ENCODE data around the gene HUWE1. TPM values are rescaled to one million over a fixed set of nuclear protein-coding genes. Genes with fewer than 3 reads are reported as not detected.

Gene HUWE1
- total and polyA plus RNA-seq, 2 donors (not counting 1 experiment from before 2014, with no cell fraction given), result 45.2 to 210 TPM

- H3K27ac Mint-ChIP-seq, result no peak overlapping the region
- H3K4me3 Mint-ChIP-seq, result no peak overlapping the region
- CTCF ChIA-PET, result no interaction called here
These were observed 124.6 kb downstream of the HUWE1 start for GRCh38 chrX:53561912-53562311.

GRCh38 chrX:53558646-53559045 is 127.9 kb downstream of the HUWE1 start:
- H3K27me3 Mint-ChIP-seq, result no peaks in the 10 kb centered on the region
- H4K20me1 ChIP-seq (ENCODE audit: control insufficient read depth, insufficient read depth, low read length, poor library complexity, severe bottlenecking), result no peaks in the 10 kb centered on the region
- no peak overlapping the region for H3K4me2 ChIP-seq (replicated peaks; ENCODE audit: low read depth, low read length, poor library complexity, severe bottlenecking)
- no peak overlapping the region for H3K4me3 Mint-ChIP-seq
- intact Hi-C loops (cut with micrococcal nuclease), result no loop called here
- H3K27ac Mint-ChIP-seq, result no peak overlapping the region
- H3K9ac ChIP-seq (ENCODE audit: low read length), result no peak overlapping the region
- H3K4me1 ChIP-seq (ENCODE audit: control insufficient read depth in 2 of 2, insufficient read depth in 2 of 2, low read length in 2 of 2), result no peaks in the 10 kb centered on the region
- no peaks in the 10 kb centered on the region for H3K9me3 Mint-ChIP-seq (ENCODE audit: insufficient read depth)
- ATAC-seq (ENCODE audit: low read depth) (no peak), DNase-seq (no peak)
- H2AFZ ChIP-seq (ENCODE audit: insufficient read depth, low read depth, low read length, poor library complexity, severe bottlenecking), result no peak overlapping the region
- POLR2A ChIA-PET, result no interaction called here
- no peaks in the 10 kb centered on the region for H3K4me1 Mint-ChIP-seq
- no peaks in the 10 kb centered on the region for H3K27me3 ChIP-seq (replicated peaks in 1 of 4; ENCODE audit: control extremely low read depth in 1 of 4, control insufficient read depth in 3 of 4, insufficient read depth in 4 of 4, low read length in 3 of 4)
- H3K9me3 ChIP-seq (ENCODE audit: control extremely low read depth in 1 of 3, control insufficient read depth in 2 of 3, insufficient read depth in 1 of 3, low read length in 2 of 3), result no peaks in the 10 kb centered on the region
- peaks cover 3 to 82% of the 10 kb centered on the region in 2 experiments for H3K36me3 ChIP-seq (replicated peaks in 1 of 2; ENCODE audit: control extremely low read depth in 1 of 2, control insufficient read depth in 1 of 2, extremely low read depth in 1 of 2, insufficient read depth in 2 of 2, low read length in 1 of 2)
- no peak overlapping the region for H3K27ac ChIP-seq (ENCODE audit: low read length in 2 of 2)
- no peak for TF ChIP-seq EZH2 (IDR thresholded peaks at IDR 0.05; ENCODE audit: borderline replicate concordance, insufficient read depth, low read depth, low read length, poor library complexity, severe bottlenecking)
- no peak for TF ChIP-seq CTCF (IDR thresholded peaks at IDR 0.05)
- 100% methylated on average over 2 of the region's 6 CpGs for WGBS (ENCODE audit: insufficient coverage)
- H3K79me2 ChIP-seq (ENCODE audit: control insufficient read depth, insufficient read depth, low read length), result no peaks in the 10 kb centered on the region
- no peak overlapping the region for H3K4me3 ChIP-seq (ENCODE audit: control extremely low read depth in 1 of 5, extremely low read depth in 1 of 5, insufficient read depth in 1 of 5, low read depth in 2 of 5, low read length in 4 of 5)
- CTCF ChIA-PET, result no interaction called here

More at GRCh38 chrX:53561912-53562311, 124.6 kb downstream of the HUWE1 start:
- POLR2A ChIA-PET, result no interaction called here
- H3K27me3 ChIP-seq (replicated peaks in 1 of 4; ENCODE audit: control extremely low read depth in 1 of 4, control insufficient read depth in 3 of 4, insufficient read depth in 4 of 4, low read length in 3 of 4), result no peaks in the 10 kb centered on the region
- WGBS (ENCODE audit: insufficient coverage), result no CpG with 5 or more reads among the region's 3 CpGs
- H3K4me1 ChIP-seq (ENCODE audit: control insufficient read depth in 2 of 2, insufficient read depth in 2 of 2, low read length in 2 of 2), result no peaks in the 10 kb centered on the region
- H3K4me2 ChIP-seq (replicated peaks; ENCODE audit: low read depth, low read length, poor library complexity, severe bottlenecking), result no peak overlapping the region
- peaks cover 1 to 84% of the 10 kb centered on the region in 2 experiments for H3K36me3 ChIP-seq (replicated peaks in 1 of 2; ENCODE audit: control extremely low read depth in 1 of 2, control insufficient read depth in 1 of 2, extremely low read depth in 1 of 2, insufficient read depth in 2 of 2, low read length in 1 of 2)
- H3K27me3 Mint-ChIP-seq, result no peaks in the 10 kb centered on the region
- ATAC-seq (ENCODE audit: low read depth) (no peak), DNase-seq (no peak)
- intact Hi-C loops (cut with micrococcal nuclease), result no loop called here
- H3K79me2 ChIP-seq (ENCODE audit: control insufficient read depth, insufficient read depth, low read length), result no peaks in the 10 kb centered on the region
- no peaks in the 10 kb centered on the region for H3K9me3 ChIP-seq (ENCODE audit: control extremely low read depth in 1 of 3, control insufficient read depth in 2 of 3, insufficient read depth in 1 of 3, low read length in 2 of 3)
- no peak overlapping the region for H3K9ac ChIP-seq (ENCODE audit: low read length)
- no peaks in the 10 kb centered on the region for H4K20me1 ChIP-seq (ENCODE audit: control insufficient read depth, insufficient read depth, low read length, poor library complexity, severe bottlenecking)
- H3K4me3 ChIP-seq (ENCODE audit: control extremely low read depth in 1 of 5, extremely low read depth in 1 of 5, insufficient read depth in 1 of 5, low read depth in 2 of 5, low read length in 4 of 5), result no peak overlapping the region
- TF ChIP-seq EZH2 (IDR thresholded peaks at IDR 0.05; ENCODE audit: borderline replicate concordance, insufficient read depth, low read depth, low read length, poor library complexity, severe bottlenecking), result no peak
- TF ChIP-seq CTCF (IDR thresholded peaks at IDR 0.05), result no peak
- no peaks in the 10 kb centered on the region for H3K4me1 Mint-ChIP-seq
- no peak overlapping the region for H3K27ac ChIP-seq (ENCODE audit: low read length in 2 of 2)
- no peak overlapping the region for H2AFZ ChIP-seq (ENCODE audit: insufficient read depth, low read depth, low read length, poor library complexity, severe bottlenecking)
- H3K9me3 Mint-ChIP-seq (ENCODE audit: insufficient read depth), result no peaks in the 10 kb centered on the region
